Thoracic aorta (tissue), 2 donors: Measurements from ENCODE around the gene PCDH11Y. TPM values are rescaled to one million over a fixed set of nuclear protein-coding genes. Genes with fewer than 3 reads are reported as not detected.
"Not testable (repeated sequence)": the region's sequence is repeated elsewhere in the genome, so short reads cannot be mapped to it uniquely, and the experiment has no call there.

Experiments used
- ATAC-seq: fragments of 150-250 bp; one replicate; pipeline ENCODE4 v1.8.0; 2017; ENCODE audit warnings: low read depth; ENCODE audit not compliant: insufficient number of reproducible peaks, low FRiP score
- DNase-seq: peaks from one replicate; pipeline ENCODE4 v3.0.0-alpha.2; 2020; ENCODE audit warnings: low spot score
- H3K27ac ChIP-seq, 2 donors: fragments of 200-600 bp; sonication (generic); 1 replicate in 1 of 2; 2 replicates in 1 of 2; pipeline ENCODE4 v1.5.1; 2016; ENCODE audit warnings: mild to moderate bottlenecking in 2 of 2, moderate library complexity in 2 of 2
- H3K27me3 ChIP-seq: fragments of 200-600 bp; sonication (generic); replicated peaks from 2 replicates; pipeline ENCODE4 v1.6.0; 2016; ENCODE audit warnings: mild to moderate bottlenecking; ENCODE audit not compliant: insufficient read depth
- H3K36me3 ChIP-seq: fragments of 200-600 bp; sonication (generic); one replicate; pipeline ENCODE4 v1.5.1; 2016
- H3K4me1 ChIP-seq, 2 donors: fragments of 200-600 bp; sonication (generic); 1 replicate in 1 of 2; 2 replicates in 1 of 2; pipeline versions ENCODE4 v1.5.1 to v1.6.0; 2016; ENCODE audit warnings: low read depth in 2 of 2, mild to moderate bottlenecking in 1 of 2; ENCODE audit not compliant: control insufficient read depth in 1 of 2
- H3K4me3 ChIP-seq: fragments of 200-600 bp; sonication (generic); 2 replicates; pipeline ENCODE4 v1.5.1; 2016; ENCODE audit warnings: mild to moderate bottlenecking
- H3K9me3 ChIP-seq: fragments of 200-600 bp; sonication (generic); 2 replicates; pipeline ENCODE4 v1.5.1; 2016
- total RNA-seq, 2 donors: library from RNA; depleted of rRNA; stranded (reverse); fragments of >200 nt; gene quantifications; one replicate each; pipeline versions ENCODE4 v1.1.0 to v1.2.3, GENCODE V29; 2016

PCDH11Y gene, protein sequence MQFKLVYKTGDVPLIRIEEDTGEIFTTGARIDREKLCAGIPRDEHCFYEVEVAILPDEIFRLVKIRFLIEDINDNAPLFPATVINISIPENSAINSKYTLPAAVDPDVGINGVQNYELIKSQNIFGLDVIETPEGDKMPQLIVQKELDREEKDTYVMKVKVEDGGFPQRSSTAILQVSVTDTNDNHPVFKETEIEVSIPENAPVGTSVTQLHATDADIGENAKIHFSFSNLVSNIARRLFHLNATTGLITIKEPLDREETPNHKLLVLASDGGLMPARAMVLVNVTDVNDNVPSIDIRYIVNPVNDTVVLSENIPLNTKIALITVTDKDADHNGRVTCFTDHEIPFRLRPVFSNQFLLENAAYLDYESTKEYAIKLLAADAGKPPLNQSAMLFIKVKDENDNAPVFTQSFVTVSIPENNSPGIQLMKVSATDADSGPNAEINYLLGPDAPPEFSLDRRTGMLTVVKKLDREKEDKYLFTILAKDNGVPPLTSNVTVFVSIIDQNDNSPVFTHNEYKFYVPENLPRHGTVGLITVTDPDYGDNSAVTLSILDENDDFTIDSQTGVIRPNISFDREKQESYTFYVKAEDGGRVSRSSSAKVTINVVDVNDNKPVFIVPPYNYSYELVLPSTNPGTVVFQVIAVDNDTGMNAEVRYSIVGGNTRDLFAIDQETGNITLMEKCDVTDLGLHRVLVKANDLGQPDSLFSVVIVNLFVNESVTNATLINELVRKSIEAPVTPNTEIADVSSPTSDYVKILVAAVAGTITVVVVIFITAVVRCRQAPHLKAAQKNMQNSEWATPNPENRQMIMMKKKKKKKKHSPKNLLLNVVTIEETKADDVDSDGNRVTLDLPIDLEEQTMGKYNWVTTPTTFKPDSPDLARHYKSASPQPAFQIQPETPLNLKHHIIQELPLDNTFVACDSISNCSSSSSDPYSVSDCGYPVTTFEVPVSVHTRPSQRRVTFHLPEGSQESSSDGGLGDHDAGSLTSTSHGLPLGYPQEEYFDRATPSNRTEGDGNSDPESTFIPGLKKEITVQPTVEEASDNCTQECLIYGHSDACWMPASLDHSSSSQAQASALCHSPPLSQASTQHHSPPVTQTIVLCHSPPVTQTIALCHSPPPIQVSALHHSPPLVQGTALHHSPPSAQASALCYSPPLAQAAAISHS (N-terminal part only)
- total RNA-seq, result 10 to 100 TPM; 10.4 to 17.7 TPM

GRCh38 chrY:5000057-5000456 lies at the start of gene PCDH11Y:
Gene PCDH11Y, plus strand, starts transcription at chrY:5000296. Its CDS starts 56,804 bp downstream, at chrY:5057100.
- peak within 1 kb of the TSS; percentile 66 for H3K4me3 ChIP-seq
- ATAC-seq (peak; percentile 61), DNase-seq (peak; percentile 6)
- not testable (repeated sequence) for H3K9me3 ChIP-seq, H3K36me3 ChIP-seq, H3K4me1 ChIP-seq, H3K27me3 ChIP-seq
- peak within 1 kb of the TSS; percentile 38 to 57 for H3K27ac ChIP-seq

GRCh38 chrY:4967894-4968293 lies 32.2 kb upstream of the PCDH11Y start:
- not testable (repeated sequence) for H3K4me1 ChIP-seq, ATAC-seq, H3K27me3 ChIP-seq, H3K9me3 ChIP-seq, H3K27ac ChIP-seq, H3K36me3 ChIP-seq, H3K4me3 ChIP-seq, DNase-seq

DNA sequence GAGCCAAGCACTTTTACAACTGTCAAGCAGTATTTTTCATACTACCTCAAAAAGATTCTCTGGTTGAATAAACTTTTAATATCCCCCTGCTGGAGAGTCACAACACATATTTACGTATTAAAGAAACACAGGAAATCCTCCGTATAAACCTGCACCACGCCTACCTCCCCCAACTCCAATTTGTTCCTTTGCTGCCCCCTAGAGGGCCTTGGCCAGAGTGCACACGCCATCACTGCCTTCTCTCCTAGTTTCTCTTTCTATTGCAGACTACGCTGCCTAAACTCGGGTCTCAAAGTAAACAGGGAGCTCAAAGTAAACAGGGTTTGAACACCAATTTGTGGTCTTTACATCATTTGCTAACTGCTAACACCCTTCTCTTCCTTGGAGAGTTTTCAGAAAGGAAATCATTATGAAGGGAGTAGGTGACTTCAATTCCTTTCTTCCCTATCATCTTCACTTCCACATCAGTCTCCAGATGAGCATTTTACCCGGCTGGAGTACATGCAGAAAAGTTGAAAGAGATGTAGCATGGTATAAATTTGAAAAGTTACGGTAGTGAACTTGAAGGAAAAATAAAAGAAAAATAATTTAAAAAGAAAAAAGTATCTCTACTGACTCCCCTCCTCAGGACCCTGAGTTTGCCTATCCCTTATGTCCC lies 8.2 kb upstream of the PCDH11Y start:
- not testable (repeated sequence) for H3K4me1 ChIP-seq, H3K27ac ChIP-seq, DNase-seq, H3K27me3 ChIP-seq, H3K4me3 ChIP-seq, H3K36me3 ChIP-seq, H3K9me3 ChIP-seq
- ATAC-seq, result peak; percentile 55

DNA sequence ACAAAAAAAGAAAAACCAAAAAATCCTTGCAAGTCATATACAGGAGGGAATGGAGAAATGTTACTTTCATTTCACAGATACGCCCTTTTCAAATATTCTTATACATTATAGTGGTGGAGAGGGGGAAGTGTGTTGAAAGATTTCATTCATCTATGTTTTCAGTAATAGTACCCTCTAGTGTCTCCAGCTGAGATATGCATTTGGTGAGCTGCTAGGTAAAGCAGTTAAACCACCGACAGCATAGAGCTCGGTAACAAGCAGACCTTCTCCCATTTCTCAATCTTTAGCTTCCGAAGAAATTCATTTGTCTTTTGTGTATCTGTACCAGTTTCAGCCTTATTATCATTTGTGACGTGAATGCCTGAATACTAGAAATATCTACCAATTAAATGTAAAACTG lies 5.2 kb upstream of the PCDH11Y start:
- H3K27ac ChIP-seq, H3K9me3 ChIP-seq, H3K4me1 ChIP-seq, DNase-seq, H3K4me3 ChIP-seq, ATAC-seq, H3K36me3 ChIP-seq, H3K27me3 ChIP-seq: not testable (repeated sequence)

- DNase-seq, ATAC-seq: not testable (repeated sequence)
- H3K4me3 ChIP-seq, result peak overlapping the region; percentile 66
These were observed 2.5 kb downstream of the PCDH11Y start for GRCh38 chrY:5002476-5003184.

GRCh38 chrY:5038972-5039523 lies 39.0 kb downstream of the PCDH11Y start:
- DNase-seq, H3K27ac ChIP-seq, H3K4me3 ChIP-seq, H3K9me3 ChIP-seq, H3K4me1 ChIP-seq, ATAC-seq, H3K27me3 ChIP-seq, H3K36me3 ChIP-seq: not testable (repeated sequence)

More at GRCh38 chrY:5002476-5003184, 2.5 kb downstream of the PCDH11Y start:
- peak overlapping the region in 1 of 2 donors; percentile 38 for H3K27ac ChIP-seq
- H3K27me3 ChIP-seq, H3K36me3 ChIP-seq, H3K9me3 ChIP-seq, H3K4me1 ChIP-seq: not testable (repeated sequence)

DNA sequence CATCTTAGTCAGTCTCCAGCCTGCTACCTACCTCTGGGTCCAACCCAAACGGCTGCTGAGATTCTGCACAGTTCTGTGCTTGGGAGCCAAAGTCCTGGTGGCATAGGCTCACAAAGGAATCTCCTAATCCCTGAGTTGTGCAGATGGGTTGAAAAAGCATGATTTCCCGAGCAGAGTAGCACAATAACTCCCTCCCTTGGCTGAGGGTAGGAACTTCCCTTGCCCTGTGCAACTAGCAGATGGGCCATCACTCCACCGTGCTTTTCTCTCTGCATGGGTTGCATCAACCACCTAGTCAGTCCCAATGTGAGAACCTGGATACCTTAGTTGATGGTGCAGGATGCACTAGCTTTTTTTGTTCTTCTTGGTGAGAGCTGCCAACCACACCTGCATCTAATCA lies 82.9 kb downstream of the PCDH11Y start:
- not testable (repeated sequence) for ATAC-seq, H3K9me3 ChIP-seq, DNase-seq, H3K27me3 ChIP-seq, H3K4me3 ChIP-seq, H3K36me3 ChIP-seq, H3K4me1 ChIP-seq, H3K27ac ChIP-seq

DNA sequence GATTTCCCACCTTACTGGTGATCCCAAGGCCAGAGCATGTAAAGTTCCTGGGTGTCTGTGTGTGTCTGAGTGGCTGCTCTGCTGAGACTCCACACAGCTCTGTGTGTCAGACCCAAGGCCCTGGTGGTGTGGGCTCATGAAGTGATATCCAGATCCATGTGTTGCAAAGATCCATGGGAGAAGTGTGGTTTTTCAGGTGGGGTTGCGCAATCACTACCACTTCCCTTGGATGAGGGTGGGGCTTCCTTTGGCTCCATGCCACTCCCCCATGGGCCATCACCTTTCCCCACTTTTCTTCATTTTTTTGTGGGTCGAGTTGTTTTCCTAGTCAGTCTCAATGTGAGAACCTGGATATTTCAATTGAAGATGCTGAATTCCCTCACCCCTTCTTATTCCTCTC lies 182.9 kb downstream of the PCDH11Y start:
- not testable (repeated sequence) for ATAC-seq, H3K4me3 ChIP-seq, H3K9me3 ChIP-seq, H3K36me3 ChIP-seq, H3K4me1 ChIP-seq, DNase-seq, H3K27ac ChIP-seq, H3K27me3 ChIP-seq

GRCh38 chrY:5215116-5215515 lies 215.0 kb downstream of the PCDH11Y start:
- not testable (repeated sequence) for H3K27me3 ChIP-seq, H3K27ac ChIP-seq, H3K36me3 ChIP-seq, H3K4me3 ChIP-seq, ATAC-seq, DNase-seq, H3K9me3 ChIP-seq, H3K4me1 ChIP-seq

DNA sequence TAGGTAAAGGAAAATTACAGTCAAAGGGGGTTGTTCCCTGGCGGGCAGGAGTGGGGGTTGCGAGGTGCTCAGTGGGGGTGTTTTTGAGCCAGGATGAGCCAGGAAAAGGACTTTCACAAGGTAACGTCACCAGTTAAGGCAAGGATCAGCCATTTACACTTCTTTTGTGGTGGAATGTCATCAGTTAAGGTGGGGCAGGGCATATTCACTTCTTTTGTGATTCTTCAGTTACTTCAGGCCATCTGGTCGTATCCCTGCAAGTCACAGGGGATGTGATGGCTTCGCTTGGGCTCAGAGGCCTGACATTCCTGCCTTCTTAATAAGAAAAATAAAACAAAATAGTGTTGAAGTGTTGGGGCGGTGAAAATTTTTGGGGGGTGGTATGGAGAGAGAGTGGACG lies 324.8 kb downstream of the PCDH11Y start:
- H3K36me3 ChIP-seq, H3K9me3 ChIP-seq, ATAC-seq, DNase-seq, H3K4me3 ChIP-seq, H3K27me3 ChIP-seq, H3K27ac ChIP-seq, H3K4me1 ChIP-seq: not testable (repeated sequence)

- not testable (repeated sequence) for H3K36me3 ChIP-seq, H3K4me3 ChIP-seq, H3K9me3 ChIP-seq, DNase-seq, H3K4me1 ChIP-seq, ATAC-seq, H3K27me3 ChIP-seq, H3K27ac ChIP-seq
These were observed 342.1 kb downstream of the PCDH11Y start for GRCh38 chrY:5342220-5342619.
